NCI-H345 treated with DMSO at 0.1 percent for 48 hours (cell line): Measurements from ENCODE around the gene TTLL1.
"Not testable (repeated sequence)": the region's sequence is repeated elsewhere in the genome, so short reads cannot be mapped to it uniquely, and the experiment has no call there.

Experiments
- DNase-seq: peaks from one replicate; lab custom pipeline; 2025; ENCODE audit not compliant: unreplicated experiment; lab: John Stamatoyannopoulos, UW

The TTLL1 gene

GRCh38 chr22:43077121-43077877 lies 11.9 kb downstream of the TTLL1 start:
- no peak for DNase-seq

DNA sequence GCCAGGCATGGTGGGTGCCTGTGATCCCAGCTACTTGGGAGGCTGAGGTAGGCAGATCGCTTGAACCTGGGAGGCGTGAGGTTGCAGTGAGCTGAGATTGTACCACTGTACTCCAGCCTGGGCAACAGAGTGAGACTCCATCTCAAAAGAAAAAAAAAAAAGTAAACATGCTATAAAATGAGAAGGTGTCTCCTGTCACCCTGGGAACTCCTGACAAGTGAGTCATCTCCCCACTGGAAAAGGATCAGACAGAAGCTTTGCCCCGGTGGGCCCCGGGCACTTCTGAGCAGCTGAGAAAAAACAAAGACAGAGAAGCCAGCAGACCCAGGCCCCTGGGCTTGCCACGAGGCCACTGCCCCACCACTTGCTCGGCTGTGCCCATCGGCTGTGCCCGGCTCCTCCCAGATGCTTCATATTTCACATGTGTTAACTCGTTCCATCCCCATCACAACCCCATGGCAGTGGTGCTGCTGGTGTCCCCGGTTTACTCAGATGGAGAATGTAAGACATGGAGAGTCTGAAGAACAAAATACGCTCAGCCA lies 22.3 kb downstream of the TTLL1 start:
- no peak for DNase-seq

DNA sequence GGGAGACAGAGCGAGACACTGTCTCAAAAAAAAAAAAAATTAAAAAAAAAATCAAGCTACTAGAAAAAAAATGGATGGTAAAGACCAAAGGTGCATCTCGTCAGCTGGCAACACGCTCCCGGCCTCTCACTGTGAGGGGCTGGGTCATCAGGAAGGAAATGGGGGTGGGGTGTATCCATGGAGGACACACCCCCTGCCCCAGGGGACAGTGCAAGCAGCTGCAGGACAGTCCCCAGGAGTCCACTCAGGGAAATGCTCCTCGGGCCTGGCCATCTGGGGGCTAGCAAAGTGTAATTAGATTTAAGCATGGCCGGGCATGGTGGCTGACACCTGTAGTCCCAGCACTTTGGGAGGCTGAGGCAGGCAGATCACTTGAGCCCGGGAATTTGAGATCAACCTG lies 23.1 kb downstream of the TTLL1 start:
- DNase-seq: no peak

DNA sequence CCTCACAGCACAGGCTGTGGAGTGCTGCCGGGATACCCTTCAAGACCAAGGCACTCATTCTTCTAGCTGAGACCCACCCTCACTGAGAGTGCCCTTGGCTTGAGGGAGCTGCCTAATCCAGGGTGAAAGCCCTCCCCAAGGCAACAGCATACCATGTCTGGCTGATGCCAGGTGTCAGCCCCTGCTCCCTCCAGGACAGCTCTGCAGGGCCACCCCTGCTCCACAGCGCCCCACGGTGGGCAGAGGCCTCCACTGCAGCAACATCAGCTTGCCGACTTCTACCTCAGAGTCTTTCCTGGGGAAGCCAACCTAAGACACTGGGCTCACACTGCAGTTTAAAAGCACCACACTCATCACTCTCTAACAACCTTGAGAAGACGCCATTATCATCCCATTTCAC lies 29.0 kb downstream of the TTLL1 start:
- no peak for DNase-seq

DNA sequence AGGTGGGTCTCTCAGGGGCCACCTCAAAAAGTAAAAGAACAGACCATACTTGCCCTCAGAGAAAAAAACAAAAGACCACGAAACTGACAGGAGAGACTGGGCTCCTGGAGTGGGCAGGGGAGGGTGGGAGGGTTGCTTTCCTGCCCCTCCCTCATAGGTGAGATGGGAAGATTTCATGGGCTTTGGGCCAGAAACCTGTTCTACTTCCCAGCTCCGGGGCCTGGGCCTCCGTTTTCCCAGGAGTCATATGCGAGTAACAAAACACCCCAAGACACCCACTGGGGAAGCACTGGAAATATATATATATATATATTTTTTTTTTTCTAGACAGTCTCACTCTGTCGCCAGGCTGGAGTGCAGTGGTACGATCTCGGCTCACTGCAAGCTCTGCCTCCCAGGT lies 31.6 kb downstream of the TTLL1 start:
- DNase-seq: no peak

DNA sequence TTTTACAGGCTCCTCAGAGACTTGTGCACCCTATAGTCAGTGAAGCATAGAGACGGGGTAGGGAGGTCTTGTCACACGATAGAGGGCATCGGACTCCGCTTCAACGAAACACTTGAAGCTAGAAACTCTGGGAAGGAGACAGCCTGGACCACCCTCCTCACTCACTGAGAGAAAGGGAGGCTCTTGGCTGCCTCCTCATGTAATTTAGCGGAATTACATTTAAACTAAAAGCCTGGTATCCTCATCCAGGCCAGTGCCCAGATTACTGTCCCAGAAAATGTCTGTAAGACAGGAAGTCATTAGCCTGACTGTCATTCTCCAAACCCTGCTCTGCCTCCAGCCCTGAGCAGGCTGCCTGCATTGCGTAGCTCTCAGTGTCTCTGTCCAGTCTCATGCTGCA lies 36.0 kb downstream of the TTLL1 start:
- DNase-seq: no peak

GRCh38 chr22:43050995-43051394 lies 38.2 kb downstream of the TTLL1 start:
- no peak for DNase-seq

GRCh38 chr22:43047605-43048004 lies 41.6 kb downstream of the TTLL1 start:
- DNase-seq: no peak

DNA sequence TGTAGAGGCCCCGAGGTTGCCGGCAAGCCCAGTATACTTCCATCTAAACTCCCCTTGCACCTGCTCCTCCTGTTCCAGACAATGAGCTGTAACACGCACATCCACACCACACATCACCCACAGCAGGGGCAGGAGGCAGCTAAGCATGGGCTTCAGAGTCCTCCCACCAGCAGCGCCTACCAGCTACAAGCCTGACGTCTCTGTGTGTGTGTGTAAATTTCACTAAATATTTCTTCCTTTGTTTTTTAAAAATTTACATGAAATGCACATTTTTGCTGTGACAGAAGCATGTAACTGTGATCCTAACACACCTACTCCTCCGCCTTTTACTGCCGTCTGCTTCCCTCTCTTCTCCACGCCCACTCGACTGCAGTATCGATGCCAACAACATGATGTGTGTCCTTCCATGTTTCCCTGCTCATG lies 44.9 kb downstream of the TTLL1 start:
- no peak for DNase-seq

DNA sequence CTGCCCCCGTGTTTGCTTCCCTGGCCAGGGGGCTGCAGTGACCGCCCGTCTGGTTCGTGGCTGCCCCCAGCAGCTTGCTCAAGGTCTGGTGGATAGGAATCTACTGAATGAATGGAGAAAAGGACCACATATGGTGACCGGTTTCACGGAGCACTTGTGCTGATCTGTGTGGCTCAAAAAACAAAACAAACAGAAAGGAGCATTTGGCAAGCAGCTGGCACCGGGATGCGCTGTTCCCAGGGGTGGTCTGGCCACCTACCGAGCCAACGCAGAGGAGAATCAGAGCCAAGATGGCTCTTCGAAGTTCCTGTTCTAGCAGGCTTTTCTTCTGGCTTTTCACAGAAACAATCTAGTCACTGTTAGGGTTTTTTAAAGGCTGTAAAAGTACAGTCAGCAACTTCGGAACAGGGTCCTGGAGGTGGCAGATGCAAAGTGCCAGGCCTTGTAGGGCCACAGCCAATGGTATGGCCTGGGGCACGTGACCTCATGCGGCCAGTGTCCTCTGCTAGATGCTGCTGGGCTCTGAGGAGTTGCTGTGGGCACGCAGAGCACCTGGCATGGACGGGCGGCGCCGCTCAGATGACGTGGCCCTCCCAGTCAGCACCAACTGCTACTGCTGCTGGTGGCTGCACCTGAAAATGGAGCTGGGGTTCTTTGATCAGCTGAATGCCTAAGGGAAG lies 47.0 kb downstream of the TTLL1 start:
- DNase-seq: peak; percentile 63

DNA sequence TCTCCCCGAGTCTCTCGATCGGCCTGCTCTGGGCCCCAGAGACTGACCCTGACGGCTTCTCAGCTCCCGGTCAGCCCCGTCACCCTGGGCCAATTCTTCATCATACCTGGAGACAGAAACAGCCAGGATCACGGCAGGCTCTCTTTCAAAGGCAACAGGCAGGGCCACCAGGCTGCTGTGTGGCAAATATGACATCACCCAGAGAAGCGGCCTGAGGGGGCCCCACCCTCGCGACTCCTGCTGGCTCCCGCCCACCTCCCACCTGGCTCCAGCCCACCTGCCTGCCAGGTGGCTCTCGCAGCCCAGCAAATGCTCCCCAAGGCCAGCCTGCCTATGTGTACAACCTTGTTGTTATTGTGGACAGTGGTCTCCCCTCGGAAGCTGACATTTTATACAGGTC lies 49.4 kb downstream of the TTLL1 start:
- no peak for DNase-seq

GRCh38 chr22:43038325-43038724 lies 50.9 kb downstream of the TTLL1 start:
- no peak for DNase-seq

GRCh38 chr22:43036282-43036829 lies 52.8 kb downstream of the TTLL1 start:
- no peak for DNase-seq

GRCh38 chr22:43035250-43035649 lies 53.9 kb downstream of the TTLL1 start:
- DNase-seq: no peak

- no peak for DNase-seq
These were observed 57.6 kb downstream of the TTLL1 start for GRCh38 chr22:43031617-43032016.

- DNase-seq: no peak
These were observed 70.6 kb downstream of the TTLL1 start for GRCh38 chr22:43018615-43019014.

- no peak for DNase-seq
These were observed 71.4 kb downstream of the TTLL1 start for GRCh38 chr22:43017525-43018460.

GRCh38 chr22:43016150-43016549 lies 73.0 kb downstream of the TTLL1 start:
- DNase-seq: not testable (repeated sequence)

- no peak for DNase-seq
These were observed 73.5 kb downstream of the TTLL1 start for GRCh38 chr22:43015677-43016042.

GRCh38 chr22:43014869-43015676 lies 74.1 kb downstream of the TTLL1 start, which contains the start of gene PACSIN2:
Gene PACSIN2 (minus strand): TSS chr22:43015149. CDS start chr22:42912080, 103,069 bp downstream.
- DNase-seq: peak; percentile 80
